NCI-H748 treated with DMSO at 0.1 percent for 48 hours (cell line): ENCODE data around the gene CPNE2.
"Not testable (repeated sequence)": the region's sequence is repeated elsewhere in the genome, so short reads cannot be mapped to it uniquely, and the experiment has no call there.

Experiments used
- DNase-seq: peaks from one replicate; lab custom pipeline; 2025; lab: John Stamatoyannopoulos, UW

CPNE2 gene

DNA sequence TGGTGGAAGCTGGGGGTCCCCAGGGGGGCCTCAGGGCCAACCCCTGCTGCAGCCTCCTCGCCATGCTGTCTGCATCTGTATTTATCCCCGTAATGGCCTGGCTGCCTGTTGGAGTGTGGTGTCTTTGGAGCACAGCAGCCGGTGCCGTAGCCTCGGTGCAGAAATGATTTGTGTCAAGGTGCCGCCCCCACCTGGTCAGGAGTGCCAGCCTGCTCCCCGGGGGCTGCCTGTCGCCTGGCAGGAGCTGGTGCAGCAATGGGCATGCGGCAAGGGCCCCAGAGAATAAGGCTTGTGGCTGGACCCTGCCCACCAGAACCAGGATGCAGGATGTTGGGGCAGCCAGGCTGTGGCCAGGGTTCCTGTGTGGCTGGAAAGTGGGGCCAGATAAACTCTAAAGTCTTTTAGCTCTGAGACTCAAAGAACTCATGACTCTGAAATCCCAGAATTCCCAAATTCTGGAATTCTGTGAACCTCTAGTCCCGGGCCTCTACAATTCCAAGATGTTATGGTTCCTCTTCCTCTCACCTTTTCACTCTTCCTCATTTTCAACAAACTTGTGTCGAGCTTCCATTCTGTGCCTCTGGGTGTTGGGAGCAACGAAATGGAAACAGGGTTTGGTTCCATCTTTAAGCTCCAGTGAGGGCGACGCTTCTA, 5.9 kb downstream of the CPNE2 start:
- no peak for DNase-seq

DNA sequence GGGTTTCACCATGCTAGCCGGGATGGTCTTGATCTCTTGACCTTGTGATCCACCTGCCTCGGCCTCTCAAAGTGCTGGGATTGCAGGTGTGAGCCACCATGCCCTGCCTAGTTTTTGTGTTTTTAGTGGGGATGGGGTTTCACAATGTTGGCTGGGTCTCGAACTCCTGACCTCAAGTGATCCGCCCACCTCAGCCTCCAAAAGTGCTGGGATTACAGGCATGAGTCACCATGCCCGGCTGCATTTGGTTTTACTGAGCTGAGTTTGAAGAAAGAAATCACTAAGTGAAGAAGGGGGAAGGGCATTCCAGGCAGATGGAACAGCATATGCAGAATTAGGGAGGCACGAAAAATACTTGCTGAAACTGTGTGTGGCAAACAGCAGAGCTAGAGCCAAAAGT, 7.6 kb downstream of the CPNE2 start:
- DNase-seq, result not testable (repeated sequence)

DNA sequence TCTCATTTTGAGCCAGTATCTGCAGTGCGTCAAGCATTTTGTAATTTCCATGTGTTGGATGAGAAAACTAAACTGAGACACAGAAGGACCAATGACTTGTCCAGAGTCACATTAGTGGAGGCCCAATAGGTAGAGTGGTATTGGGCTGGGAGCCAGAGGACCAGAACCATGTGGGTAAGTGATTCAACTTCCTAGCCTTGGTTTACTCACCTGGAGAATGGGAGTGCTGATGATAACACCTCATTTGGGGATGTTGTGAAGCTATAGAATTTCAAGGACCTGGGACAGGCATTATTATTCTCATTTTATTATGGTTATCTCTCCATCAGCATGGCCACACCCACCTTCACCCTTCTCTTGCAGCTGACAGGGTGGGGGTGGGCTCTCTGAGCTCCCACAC, 8.1 kb downstream of the CPNE2 start:
- DNase-seq, result no peak

DNA sequence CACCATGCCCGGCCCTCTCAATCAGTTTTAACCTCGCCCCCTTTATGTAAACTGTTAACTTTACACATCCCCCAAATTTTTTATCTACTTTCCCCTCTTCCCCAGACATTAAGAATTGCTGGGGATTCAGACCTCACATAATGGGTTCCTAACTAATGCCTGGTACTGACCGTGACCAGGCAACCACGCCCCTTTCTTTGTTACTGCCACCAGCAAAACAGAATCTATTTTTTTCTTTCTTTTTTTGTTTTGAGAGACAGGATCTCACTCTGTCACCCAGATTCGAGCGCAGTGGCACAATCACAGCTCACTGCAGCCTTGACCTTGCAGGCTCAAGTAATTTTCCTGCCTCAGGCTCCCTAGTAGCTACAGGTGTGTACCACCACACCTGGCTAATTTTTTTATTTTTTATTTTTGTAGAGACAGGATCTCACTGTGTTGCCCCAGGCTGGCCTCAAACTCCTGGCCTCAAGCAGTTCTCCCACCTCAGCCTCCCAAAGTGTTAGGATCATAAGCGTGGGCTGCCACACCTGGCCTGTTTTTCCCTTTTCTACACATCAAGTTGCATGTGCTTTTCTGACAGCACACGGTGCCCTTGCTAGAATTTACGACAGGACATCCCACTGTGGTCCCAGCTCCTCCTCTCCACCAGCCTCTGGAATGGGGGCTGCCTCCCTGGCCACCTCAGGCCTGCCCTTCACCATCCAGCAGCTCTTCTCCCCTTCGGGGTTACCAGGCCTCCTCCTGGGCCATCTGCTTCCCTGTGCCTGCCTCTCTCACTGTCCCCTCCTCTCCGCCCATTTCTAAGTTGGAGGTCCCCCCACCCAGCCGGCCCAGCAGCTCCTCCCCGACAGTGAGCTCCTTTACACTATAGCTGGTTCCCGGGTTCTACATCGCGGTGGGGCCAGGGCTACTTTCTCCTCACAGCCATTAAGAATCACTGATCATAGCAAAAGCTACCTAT, 10.8 kb downstream of the CPNE2 start:
- no peak for DNase-seq

DNA sequence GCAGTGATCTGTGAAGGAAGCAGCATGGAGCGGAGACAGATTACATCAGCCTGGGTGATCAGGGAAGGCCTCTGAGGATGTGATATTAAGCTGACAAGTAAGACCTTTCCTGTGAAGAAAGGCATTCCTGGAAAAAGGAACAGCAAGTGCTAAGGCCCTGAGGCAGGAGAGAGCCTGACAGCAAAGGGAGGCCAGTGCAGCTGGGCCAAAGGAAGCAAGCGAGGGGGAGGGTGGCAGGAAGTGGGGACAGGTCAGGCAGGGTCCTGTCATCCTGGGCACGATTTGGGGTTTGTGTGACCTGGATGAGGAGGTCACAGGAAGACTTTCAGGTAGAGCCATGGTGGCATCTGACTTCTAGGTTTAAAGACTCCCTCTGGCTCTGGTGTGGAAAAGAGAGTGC, 12.3 kb downstream of the CPNE2 start:
- DNase-seq, result no peak

DNA sequence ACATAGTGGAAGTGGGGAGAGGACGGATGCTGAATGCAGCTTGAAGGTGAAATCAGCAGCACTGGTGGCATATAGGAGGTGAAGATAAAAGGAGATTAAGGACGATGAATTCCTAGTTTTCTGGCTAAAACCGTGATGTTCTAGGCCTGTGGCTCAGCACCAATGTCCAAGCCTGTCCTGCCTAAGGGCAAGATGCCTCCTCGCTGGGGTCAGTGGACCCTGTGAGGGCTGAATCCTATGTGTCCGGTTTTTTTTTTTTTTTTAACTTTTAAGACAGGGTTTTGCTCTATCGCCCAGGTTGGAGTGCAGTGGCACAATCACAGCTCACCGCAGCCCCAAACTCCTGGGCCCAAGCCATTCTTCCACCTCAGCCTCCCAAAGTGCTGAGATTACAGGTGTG, 12.8 kb downstream of the CPNE2 start:
- DNase-seq, result no peak

DNA sequence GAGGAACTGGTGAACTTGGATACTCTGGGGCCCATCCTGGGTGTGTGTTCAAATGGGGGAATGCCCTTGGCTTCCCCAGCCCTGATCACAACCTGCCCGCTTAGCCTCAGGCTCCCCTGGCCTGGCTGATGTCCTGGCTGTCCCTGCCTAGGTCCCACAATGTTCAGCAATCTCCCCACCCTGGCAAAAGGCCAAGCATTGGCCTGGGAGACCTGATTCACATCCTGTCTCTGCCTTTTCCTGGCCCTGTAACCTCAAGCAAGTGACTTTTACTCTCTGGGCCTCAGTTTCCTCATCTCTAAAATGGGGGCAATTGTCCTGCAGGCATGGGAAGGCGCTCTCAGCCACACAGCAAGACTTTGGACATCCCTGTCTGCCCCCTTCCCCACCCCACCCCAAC, 14.4 kb downstream of the CPNE2 start:
- no peak for DNase-seq

DNA sequence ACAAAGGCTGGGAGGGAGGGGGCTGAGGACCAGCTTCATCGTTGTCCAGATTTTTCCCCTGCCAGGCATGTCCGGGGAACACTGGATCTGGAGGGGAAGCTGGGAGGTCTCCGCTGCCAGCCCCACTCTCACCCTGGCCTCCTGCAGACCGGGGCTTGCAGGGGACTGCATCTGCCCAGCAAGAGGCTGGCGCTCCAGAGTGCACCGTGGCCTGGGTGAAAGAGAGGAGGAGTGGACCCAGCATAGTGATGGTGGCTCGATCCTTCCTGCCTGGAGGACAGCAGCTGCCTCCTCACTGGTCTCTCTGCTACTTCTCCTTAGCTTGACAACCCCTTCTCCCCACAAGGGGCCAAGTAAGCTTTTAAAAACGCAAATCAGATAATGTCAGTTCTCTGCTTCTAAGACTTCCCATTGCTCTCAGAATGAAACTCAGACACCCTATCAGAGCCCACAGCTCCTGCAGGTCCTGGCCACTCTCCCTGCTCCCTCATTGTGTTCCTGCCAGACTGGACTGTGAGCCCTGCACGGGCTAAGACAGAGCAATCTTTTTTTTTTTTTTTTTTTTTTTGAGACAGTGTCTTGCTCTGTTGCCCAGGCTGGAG, 15.0 kb downstream of the CPNE2 start:
- no peak for DNase-seq

DNA sequence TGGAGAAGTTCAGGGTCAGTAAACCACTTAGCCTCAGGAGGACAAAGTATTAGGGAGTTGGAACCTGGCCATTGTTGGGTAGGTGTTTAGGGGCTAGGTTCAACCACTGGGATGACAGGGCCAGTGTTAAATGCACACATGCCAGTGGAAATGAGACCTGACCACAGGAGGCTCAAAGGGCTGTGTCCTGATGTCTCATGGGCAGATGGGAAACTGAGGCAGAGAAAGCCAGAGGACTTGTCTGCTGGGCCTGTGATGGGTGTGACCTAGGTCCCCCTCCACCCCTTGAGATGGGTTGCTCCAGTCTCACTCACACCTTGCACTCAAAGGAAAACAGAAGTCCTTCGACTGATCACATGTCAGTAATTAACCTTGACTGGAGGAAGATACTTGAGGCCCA, 16.0 kb downstream of the CPNE2 start:
- no peak for DNase-seq

DNA sequence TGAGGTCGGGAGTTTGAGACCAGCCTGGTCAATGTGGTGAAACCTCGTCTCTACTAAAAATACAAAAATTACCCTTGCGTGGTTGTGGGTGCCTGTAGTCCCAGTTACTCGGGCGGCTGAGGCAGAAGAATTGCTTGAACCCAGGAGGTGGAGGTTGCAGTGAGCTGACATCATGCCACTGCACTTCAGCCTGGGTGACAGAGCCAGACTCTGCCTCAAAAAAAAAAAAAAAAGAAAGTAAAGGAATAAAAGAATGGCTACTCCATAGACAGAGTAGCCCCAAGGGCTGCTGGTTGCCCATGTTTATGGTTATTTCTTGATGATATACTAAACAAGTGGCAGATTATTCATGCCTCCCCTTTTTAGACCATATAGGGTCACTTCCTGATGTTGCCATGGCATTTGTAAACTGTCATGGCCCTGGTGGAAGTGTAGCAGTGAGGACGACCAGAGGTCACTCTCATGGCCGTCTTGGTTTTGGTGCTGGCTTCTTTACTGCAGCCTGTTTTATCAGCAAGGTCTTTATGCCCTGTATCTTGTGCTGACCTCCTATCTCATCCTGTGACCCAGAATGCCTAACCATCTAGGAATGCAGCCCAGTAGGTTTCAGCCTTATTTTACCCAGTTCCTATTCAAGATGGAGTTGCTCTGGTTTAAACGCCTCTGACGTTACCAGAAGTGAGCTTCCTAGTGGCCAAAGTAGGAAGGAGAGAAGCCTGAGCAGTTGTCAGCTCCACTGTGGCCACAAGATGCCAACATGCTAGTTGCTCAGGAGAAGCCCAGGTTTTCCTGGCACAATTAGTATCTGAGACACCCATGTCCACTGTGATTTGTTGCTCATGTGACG, 17.1 kb downstream of the CPNE2 start:
- not testable (repeated sequence) for DNase-seq

DNA sequence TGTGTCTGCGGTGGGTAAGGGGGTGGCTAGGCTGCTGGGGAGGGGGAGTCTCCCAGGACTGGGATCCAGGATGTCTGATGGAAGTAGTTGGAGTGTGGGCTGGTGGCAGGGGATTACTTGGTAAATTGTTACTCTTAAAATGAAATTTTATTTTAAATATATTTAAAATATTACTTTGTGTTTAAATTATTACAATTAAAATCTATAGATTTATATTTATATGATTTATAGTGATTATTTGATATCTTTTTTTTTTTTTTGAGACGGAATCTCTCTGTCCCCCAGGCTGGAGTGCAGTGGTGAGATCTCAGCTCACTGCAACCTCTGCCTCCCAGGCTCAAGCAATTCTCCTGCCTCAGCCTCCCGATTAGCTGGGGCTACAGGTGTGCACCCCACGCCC, 18.6 kb downstream of the CPNE2 start:
- no peak for DNase-seq

DNA sequence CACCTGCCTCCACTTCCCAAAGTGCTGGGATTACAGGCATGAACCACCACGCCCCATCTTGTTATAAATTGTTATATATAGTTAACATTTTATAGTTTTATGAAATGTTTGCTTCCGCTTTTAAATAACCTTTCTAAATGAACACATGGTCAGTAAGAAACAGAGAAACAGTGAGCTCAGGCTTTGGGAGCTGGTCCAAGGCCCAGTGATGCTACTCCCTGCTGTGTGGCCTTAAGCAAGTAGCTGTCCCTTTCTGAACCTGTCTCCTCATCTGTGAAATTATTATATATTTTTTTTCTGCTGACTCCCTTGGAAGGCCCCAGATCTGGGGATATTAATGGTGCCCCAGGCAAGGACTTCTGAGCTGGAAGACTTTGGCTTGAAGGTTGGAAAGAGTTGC, 19.0 kb downstream of the CPNE2 start:
- no peak for DNase-seq

DNA sequence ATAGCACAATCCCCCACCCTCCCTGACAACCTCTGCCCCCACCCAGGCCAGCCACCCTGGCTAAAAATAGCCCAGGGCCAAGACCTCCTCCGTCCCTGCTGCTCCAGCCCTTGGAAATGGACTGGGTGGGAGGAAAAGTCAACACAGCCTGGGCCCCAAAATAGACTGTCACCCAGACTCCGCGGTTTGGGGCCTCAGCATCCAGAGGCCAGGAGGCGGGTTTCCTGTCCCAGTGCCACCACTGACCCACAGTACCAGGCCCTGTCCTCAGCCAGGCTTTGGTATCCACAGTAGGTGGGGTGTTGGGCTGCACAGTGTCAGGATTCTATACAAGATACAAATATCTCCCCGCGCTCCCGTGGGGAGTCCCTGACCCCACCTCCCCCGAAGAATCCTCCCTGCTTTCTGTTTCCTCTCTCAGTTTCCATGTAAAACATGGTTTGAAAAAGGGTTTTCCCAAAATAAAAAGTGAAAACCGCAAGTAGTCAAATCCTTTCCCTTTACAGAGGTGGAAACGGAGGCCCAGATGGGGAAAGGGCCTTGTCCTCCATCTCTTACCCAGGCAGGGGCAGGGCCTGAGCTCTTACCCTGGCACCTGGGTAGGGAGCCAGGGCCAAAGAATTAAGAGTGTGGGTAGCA, 20.1 kb downstream of the CPNE2 start:
- no peak for DNase-seq

DNA sequence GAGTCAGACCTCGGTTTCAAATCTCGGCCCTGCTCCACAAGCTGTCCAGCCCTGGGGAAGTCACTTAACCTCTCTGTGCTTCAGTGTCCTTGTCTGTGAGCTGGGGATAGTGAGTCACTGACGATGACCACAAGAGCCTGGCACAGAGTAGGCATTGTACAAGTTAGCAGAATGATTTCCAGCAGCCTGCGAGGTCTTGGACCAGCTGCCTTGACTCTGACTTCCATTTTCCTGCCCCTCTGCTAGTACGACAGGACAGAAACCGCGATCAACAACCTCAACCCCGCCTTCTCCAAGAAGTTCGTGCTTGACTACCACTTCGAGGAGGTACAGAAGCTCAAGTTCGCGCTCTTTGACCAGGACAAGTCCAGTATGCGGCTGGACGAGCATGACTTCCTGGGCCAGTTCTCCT, 20.7 kb downstream of the CPNE2 start:
- DNase-seq, result no peak

DNA sequence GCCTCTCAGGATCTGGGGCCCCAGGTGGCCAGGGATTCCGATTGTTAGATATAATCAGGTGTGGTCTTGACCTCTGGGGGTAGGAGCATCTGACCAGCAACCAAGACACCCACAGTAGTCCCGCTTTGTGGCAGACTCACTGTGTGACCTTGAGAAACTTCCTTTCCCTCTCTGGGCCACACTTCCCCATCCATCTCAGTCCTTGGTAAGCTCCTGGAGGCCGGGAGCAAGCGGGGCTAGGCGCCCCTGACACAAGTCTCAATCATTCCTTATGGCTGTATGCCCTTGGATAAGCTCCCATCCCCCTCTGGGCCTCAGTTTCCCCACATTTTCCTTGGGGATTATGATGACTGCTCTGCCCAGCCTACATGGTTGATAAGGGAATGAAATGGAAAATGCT, 21.3 kb downstream of the CPNE2 start:
- DNase-seq, result no peak

DNA sequence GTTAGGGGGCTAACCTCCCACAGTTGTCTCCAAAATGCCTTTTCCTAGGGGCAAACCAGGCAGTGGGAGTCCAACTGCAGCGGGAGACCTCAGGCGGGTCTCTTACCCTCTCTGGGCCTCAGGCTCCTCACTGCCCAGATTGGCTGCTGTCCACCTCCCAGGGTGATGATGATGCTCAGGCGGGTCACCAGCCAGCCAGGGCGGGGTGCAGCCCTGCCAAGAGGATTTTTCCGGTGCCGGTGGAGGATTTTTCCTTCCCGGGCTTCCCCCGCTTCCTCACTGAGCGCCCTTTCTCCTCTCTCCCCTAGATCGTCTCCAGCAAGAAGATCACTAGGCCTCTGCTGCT, 22.8 kb downstream of the CPNE2 start:
- no peak for DNase-seq

DNA sequence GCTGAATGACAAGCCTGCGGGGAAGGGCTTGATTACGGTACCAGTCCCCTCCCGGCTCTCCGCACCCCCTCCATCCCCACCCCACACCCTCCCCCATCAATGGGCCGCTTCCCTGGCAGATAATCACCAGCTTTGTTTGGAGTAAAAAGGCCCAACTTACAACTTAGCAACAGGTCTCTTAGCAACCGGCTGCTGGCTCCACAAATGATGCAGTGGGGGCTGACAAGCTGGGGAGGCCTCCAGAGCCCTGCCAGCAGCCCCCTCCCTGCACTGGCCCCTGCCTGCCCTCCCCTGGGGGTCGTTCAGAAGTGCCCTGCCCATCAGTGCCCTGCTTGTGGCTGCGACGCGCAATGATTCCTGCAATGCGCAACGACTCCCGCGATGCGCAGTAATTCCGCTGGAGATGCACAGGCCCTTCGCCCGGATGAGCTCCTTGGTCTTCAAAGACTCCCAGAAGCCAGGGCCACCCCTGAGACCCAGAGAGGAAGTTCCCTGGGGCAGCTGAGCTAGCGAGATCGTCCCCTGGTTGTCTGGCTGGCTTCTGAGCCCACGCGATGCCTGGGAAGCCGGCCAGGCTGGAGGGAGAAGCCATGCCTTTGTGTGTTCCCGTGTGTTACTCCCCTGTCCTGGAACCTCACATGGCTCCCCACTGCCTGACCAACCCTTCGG, 23.3 kb downstream of the CPNE2 start:
- no peak for DNase-seq

DNA sequence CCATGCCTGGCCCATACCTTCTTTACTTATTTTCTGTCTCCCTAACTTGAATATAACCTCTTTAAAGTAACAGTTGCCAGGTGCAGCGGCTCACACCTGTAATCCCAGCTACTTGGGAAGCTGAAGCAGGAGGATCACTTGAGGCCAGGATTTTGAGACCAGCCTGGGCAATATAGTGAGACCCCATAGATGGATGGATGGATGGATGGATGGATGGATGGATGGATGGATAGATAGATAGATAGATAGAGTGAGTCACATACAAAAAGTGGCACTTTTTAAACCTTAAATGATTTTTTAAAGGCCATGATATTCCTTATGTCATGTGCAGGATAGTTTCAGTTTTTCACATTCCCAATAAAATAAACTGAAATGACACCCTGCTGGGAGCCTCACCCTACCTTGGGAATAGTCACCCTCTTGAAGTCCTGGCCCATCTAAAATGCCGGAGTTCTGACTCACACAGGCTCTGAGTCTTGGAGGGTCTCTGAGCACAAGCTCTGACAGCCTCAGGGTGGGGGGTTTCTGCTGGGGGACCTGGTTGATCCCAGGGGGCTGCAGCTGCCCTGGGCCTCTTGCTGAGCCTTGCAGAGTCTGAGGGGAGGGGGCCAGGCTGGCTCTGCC, 26.2 kb downstream of the CPNE2 start:
- no peak for DNase-seq

DNA sequence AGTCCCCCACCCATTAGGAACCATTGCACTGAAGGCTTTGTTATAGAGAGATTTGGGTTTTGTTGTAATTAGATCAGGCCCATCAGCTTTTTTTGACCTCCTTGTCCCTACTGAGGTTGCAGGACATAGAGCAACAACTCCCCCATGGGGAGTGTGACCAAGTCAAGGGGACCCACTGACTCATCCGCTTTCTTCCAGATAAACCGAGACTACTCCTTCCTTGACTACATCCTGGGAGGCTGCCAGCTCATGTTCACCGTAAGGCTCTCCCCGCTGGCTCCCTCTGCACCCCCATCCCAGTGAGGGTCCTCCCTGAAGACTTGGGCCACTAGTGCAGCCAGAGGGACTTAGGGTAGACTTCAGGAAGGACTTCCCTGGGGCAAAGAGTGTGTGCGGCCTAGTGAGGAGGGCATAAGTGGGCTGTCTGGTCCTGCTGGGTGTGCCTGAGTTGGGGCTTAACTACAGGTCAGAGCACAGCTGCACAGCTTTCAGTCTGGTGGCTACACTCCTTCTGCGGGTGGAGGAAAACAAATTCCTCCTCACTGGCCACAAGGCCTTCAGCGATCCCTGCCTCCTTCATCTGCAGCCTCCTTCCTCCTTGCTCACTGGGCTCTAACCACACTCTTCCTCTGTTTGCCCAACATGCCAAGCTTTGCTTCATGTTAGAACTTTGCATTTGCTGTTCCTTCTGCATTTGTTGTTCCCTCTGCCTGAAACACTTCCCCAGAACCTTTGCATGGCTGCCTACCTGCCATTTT, 31.0 kb downstream of the CPNE2 start:
- no peak for DNase-seq
